Measurements from ENCODE around the gene SLC39A11.

DNA sequence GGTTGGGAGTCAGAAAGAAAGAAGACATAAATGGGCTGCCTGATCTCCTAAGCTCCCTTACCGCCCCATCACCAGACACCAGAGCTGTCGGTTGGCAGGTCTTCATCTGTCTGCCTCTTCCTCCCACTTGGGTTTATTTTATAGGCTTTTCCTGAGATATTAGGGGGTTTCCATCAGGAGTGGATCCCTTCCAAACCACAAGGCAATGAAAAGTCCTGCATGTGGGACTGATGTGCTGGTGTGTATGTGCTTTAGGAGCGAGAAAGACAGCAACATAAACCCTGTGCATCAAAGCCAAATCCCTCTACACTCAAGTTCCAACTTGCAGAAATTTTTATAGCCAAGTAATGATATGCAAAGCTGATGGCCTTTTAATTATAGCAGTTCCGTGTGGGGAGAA is 389.5 kb downstream of the SLC39A11 start:
- TF ChIP-seq, protein P1, sequence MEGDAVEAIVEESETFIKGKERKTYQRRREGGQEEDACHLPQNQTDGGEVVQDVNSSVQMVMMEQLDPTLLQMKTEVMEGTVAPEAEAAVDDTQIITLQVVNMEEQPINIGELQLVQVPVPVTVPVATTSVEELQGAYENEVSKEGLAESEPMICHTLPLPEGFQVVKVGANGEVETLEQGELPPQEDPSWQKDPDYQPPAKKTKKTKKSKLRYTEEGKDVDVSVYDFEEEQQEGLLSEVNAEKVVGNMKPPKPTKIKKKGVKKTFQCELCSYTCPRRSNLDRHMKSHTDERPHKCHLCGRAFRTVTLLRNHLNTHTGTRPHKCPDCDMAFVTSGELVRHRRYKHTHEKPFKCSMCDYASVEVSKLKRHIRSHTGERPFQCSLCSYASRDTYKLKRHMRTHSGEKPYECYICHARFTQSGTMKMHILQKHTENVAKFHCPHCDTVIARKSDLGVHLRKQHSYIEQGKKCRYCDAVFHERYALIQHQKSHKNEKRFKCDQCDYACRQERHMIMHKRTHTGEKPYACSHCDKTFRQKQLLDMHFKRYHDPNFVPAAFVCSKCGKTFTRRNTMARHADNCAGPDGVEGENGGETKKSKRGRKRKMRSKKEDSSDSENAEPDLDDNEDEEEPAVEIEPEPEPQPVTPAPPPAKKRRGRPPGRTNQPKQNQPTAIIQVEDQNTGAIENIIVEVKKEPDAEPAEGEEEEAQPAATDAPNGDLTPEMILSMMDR (IDR thresholded peaks at IDR 0.05), result no peak
- no peak for TF ChIP-seq POLR2A (IDR thresholded peaks at IDR 0.05)

Measured in thyroid gland (tissue), 4 donors.